Uterus (tissue), 2 donors: ENCODE results near the gene GALNT9.

ENCODE experiments used
- POLR2A ChIP-seq, 2 donors: fragments of 450-650 bp; IDR thresholded peaks; one replicate each; pipeline ENCODE4 v1.6.1; 2016; ENCODE audit warnings: antibody characterized with exemption in 2 of 2, mild to moderate bottlenecking in 1 of 2, moderate library complexity in 1 of 2
- TF ChIP-seq, protein P1 (sequence below), 4 experiments: fragments of 200-600 bp in 2 of 4; fragments of 450-650 bp in 2 of 4; sonication (generic) in 2 of 4; IDR thresholded peaks; one replicate each; pipeline ENCODE4 v1.5.1; 2016 to 2019; ENCODE audit warnings: antibody characterized with exemption in 4 of 4, mild to moderate bottlenecking in 2 of 4, moderate library complexity in 1 of 4

DNA sequence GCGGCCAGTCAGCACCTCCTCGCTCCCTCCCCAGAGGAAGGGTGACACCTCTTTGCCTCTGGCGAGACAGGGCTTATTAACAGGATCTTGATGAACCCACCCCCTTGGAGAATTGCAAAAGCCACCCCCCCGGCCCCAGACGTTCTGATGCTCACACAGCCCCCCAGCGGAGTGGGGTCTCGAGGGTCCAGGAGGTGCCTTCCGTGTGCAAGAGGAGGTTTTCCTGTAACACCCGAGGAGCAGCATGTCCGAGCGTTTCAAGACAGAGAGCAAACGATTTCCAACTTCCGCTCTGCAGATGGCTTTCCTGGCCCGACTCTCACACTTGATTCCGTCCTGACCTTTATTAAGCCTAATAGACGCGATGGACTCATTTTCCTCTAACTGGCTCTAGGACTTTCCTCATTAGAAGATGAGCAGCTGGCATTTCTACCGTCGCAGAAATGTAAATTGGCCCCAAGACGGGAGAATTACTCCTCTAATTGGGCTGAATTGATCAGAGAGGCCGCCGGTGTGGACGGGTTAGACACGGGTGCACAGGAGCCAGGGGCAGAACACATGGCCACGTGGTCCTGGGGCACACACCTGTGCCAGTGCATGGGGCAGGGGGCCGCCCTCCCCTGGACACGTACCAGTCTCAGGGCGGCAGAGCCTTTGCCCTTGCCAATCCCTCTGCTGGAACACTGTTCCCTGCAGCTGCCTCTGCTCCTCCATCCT is 100.8 kb downstream of the GALNT9 start:
- TF ChIP-seq, protein P1, sequence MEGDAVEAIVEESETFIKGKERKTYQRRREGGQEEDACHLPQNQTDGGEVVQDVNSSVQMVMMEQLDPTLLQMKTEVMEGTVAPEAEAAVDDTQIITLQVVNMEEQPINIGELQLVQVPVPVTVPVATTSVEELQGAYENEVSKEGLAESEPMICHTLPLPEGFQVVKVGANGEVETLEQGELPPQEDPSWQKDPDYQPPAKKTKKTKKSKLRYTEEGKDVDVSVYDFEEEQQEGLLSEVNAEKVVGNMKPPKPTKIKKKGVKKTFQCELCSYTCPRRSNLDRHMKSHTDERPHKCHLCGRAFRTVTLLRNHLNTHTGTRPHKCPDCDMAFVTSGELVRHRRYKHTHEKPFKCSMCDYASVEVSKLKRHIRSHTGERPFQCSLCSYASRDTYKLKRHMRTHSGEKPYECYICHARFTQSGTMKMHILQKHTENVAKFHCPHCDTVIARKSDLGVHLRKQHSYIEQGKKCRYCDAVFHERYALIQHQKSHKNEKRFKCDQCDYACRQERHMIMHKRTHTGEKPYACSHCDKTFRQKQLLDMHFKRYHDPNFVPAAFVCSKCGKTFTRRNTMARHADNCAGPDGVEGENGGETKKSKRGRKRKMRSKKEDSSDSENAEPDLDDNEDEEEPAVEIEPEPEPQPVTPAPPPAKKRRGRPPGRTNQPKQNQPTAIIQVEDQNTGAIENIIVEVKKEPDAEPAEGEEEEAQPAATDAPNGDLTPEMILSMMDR (IDR thresholded peaks at IDR 0.05): no peak
- no peak for TF ChIP-seq POLR2A (IDR thresholded peaks at IDR 0.05)
